ENCODE results near the gene TSEN15. TPM values are rescaled to one million over a fixed set of nuclear protein-coding genes. Genes with fewer than 3 reads are reported as not detected.
"Not testable (repeated sequence)": the region's sequence is repeated elsewhere in the genome, so short reads cannot be mapped to it uniquely, and the experiment has no call there.

TSEN15 gene
- total and polyA plus RNA-seq, 2 of the 8 experiments (the other 6 are each of a cell fraction or from before 2014, with no cell fraction given): 23.4 to 31.4 TPM

DNA sequence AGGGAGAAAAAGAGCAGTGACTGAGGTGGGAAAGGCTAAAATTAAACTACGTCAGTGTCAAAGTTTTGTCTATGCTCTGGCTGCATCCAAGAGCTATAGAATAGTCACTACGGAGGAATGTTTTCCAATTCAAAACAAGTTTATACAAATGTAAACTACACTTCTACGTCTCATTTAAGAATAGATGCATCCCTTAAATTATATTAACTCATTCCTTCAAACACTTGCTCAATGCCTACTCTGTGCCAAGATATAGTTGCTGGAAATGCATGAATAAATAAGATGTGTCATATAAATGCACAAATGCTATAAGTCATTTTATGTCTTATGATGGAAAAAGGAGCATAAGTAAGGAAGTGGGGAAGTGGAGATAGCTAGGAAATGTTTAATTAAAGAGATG, 9.8 kb upstream of the TSEN15 start (continued):
- no peak for TF ChIP-seq SAP30 (IDR thresholded peaks at IDR 0.05; ENCODE audit: insufficient read depth, insufficient replicate concordance, low read length)
- no peak for TF ChIP-seq RNF2 (IDR thresholded peaks at IDR 0.05; ENCODE audit: borderline replicate concordance, low read depth, low read length, missing control alignments, poor library complexity, severe bottlenecking)
- TF ChIP-seq SIRT6 (IDR thresholded peaks at IDR 0.05; ENCODE audit: low read length): no peak
- no peak for TF ChIP-seq JUN (IDR thresholded peaks at IDR 0.05; ENCODE audit: low read depth, low read length)

- not testable (repeated sequence) for H2BK12ac ChIP-seq (ENCODE audit: low read depth, low read length); H3K9me3 ChIP-seq (ENCODE audit: insufficient read depth in 2 of 2, low read depth in 1 of 2, low read length in 1 of 2); H2BK5ac ChIP-seq (ENCODE audit: low read depth, low read length); H4K20me1 ChIP-seq (replicated peaks in 1 of 2; ENCODE audit: control insufficient read depth in 1 of 2, insufficient read depth in 2 of 2, low read length in 2 of 2); H3K4me3 ChIP-seq (ENCODE audit: extremely low read depth in 1 of 4, insufficient read depth in 2 of 4, low read depth in 3 of 4, low read length in 4 of 4); H2AFZ ChIP-seq (ENCODE audit: low read length); H3K23me2 ChIP-seq (ENCODE audit: low read depth, low read length); H3K14ac ChIP-seq (ENCODE audit: insufficient read length); DNase-seq (ENCODE audit: low read depth in 1 of 2, low spot score in 2 of 2); H3K79me1 ChIP-seq (ENCODE audit: low read depth, low read length); H2BK20ac ChIP-seq (ENCODE audit: low read length); FAIRE-seq; H2BK15ac ChIP-seq (ENCODE audit: low read length); H3K9ac ChIP-seq (replicated peaks in 1 of 4; ENCODE audit: extremely low read depth in 1 of 4, low read depth in 3 of 4, low read length in 3 of 4); H4K8ac ChIP-seq (ENCODE audit: extremely low read depth, insufficient read depth, low read length); H3K36me3 ChIP-seq (ENCODE audit: control insufficient read depth in 2 of 4, insufficient read depth in 4 of 4, low read length in 3 of 4); H2BK120ac ChIP-seq (replicated peaks; ENCODE audit: low read depth, low read length); H3K4ac ChIP-seq (replicated peaks; ENCODE audit: insufficient read length, low read depth, low read length); H3K4me2 ChIP-seq (ENCODE audit: insufficient read depth in 1 of 2, low read depth in 2 of 2, low read length in 2 of 2); H3K27ac ChIP-seq (ENCODE audit: low read depth, low read length); H3K18ac ChIP-seq (ENCODE audit: extremely low read depth, low read length); H4K5ac ChIP-seq (ENCODE audit: insufficient read length, low read depth, low read length); H3K23ac ChIP-seq (ENCODE audit: insufficient read length); H3K4me1 ChIP-seq (replicated peaks in 1 of 4; ENCODE audit: control insufficient read depth in 3 of 4, insufficient read depth in 4 of 4, low read length in 3 of 4); H2AK5ac ChIP-seq (ENCODE audit: low read depth, low read length); H4K91ac ChIP-seq (replicated peaks; ENCODE audit: insufficient read length, low read length); H3K79me2 ChIP-seq (ENCODE audit: control insufficient read depth in 1 of 2, insufficient read depth in 2 of 2, low read length in 2 of 2); H3K56ac ChIP-seq (replicated peaks; ENCODE audit: insufficient read length, low read depth, low read length)
- ChIA-PET CTCF (ENCODE audit: partially characterized antibody) (interaction anchor here (1.6 to 1.9 kb wide), 2 partner anchors 8 to 127 kb away, joined by 4 to 5 read pairs; partner anchors contain the start of gene TSEN15), POLR2A (ENCODE audit: partially characterized antibody) (interaction anchor here (3.5 kb wide), 1 partner anchor 8 kb away, joined by 16 read pairs; the partner anchor contains the start of gene TSEN15)
- peaks cover 2 to 14% (median 9%) of the 10 kb centered on the region in 4 experiments for H3K27me3 ChIP-seq (replicated peaks in 1 of 4; ENCODE audit: control insufficient read depth in 3 of 4, extremely low read depth in 1 of 4, insufficient read depth in 3 of 4, low read length in 3 of 4)
- WGBS, 2 experiments (ENCODE audit: extremely low coverage in 1 of 2, insufficient coverage in 1 of 2, insufficient read length in 1 of 2, insufficient replicate concordance in 2 of 2, low coverage in 1 of 2, low lambda C conversion rate in 2 of 2, missing lambda C conversion rate in 1 of 2): 86% methylated on average over 2 of the region's 2 CpGs; no CpG with 5 or more reads in 1 of the 2 experiments
These were observed 8.2 kb upstream of the TSEN15 start for GRCh38 chr1:184043315-184043714.

All from H1 (cell line).